GM21825 (cell line): Measurements from ENCODE around the gene TLR9.

Source experiments
- ATAC-seq: cut with Tn5 transposase; IDR thresholded peaks from one replicate; pipeline ENCODE4 v1.9.1; 2021; ENCODE audit warnings: mild to moderate bottlenecking, moderate library complexity; ENCODE audit not compliant: unreplicated experiment

Gene TLR9

DNA sequence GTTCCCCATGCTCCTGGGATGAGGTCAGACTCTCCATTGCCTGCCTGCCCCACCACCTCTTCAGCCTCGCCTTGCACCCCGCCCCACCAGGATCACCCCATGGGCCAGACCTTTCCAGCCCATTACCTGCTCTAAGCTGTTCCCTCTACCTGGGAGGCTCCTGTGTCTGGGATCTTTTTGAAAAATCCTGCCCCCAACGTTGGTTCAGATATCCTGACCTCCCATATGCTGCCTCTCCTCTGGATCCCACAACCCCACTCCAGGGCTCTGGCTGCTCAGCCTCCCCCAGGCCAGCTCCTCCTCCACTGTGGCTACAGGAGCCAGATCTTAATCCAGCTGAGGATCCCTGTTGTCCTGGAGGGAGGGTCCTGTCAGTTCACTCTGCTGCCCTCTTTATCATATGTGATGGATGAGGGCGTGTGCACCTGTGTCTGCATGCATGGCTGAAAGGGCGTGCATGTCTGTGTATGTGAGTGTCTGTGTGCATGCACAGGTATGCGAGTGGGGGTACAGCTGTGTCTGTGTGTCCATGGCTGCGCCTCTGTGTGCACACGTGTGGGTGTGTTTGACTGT is 49.2 kb downstream of the TLR9 start:
- ATAC-seq = no peak

- no peak for ATAC-seq
These were observed 49.8 kb downstream of the TLR9 start for GRCh38 chr3:52175416-52176179.

GRCh38 chr3:52174896-52175295 is 50.5 kb downstream of the TLR9 start:
- ATAC-seq = no peak

- no peak for ATAC-seq
These were observed 52.3 kb downstream of the TLR9 start for GRCh38 chr3:52173101-52173500.

DNA sequence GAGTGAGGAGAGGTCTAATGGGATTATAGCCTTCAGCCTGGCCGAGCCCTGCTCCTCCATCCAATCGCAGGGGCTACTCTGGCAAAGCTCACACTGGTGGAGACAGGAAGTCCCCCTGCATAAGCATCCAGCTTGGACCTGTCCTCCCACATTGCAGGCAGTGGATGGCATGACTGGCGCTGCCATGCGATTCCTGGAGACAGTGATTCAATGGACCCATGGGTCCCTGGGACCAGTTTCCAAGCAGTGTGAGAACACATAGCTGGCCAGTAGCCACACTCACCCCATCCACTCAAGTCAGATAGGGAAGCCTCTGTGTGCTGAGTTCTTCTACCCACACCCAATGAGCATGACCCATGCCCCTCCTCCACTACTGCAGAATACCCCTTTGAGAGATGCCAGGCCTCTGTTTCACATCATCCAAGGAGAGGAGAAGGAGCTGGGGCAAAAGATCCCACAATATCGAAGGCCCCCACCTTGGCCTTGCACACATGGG is 53.1 kb downstream of the TLR9 start:
- no peak for ATAC-seq

DNA sequence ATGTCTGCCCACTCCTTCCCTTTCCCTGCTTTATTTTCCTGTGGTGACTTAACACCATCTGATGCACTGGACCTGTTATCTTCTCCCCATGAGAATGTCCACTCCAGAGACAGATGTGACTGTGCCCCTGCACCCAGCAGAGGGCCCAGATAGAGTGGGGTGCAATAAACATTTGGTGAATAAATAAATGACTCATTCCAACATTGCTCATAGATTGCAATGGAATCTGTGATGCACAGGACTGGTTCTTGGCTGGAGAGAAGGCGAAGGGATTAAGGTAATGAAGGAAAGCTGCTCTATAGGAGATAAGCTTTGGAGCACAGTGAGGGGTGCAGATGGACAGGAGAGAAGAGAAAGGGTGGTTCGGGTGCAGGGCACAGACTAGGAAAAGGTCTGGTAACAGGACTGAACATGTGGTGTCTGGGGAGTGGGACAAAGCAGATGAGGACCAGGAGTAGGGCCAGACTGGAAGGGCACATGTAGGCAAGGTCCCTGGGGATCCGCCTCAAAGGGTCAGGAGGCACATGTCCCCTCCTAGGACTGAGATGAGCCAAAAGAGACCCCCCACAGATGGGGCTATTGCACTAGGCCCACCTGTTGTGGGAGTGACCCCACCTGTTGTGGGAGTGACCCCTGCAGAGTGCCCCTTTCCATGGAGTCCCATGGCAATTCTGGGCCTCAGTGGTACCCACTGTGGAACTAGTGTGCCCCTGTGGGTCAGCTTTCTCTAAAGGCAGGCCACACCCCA is 53.8 kb downstream of the TLR9 start:
- no peak for ATAC-seq
